IMR-90 (cell line): ENCODE measurements around the gene NDUFS7. TPM values are rescaled to one million over a fixed set of nuclear protein-coding genes. Genes with fewer than 3 reads are reported as not detected.
A peak's percentile ranks its signal among the peaks of the same experiment; 100 is the strongest.

Experiments
- ATAC-seq: fragments of 200-7000 bp; cut with Tn5 transposase; 2 replicates; pipeline ENCODE4 v1.9.1; 2020; ENCODE audit warnings: low read depth, mild to moderate bottlenecking, moderate library complexity
- BruUV-seq: library from RNA; stranded (reverse); fragments of 400-500 nt; replicated peaks from 2 replicates; lab custom pipeline; 2021; lab: Mats Ljungman, UMichigan
- CTCF ChIA-PET: fragments of 300-600 bp; formaldehyde crosslinking; extraction: SDS; loops from one replicate; lab custom pipeline; 2021; ENCODE audit warnings: antibody characterized with exemption; lab: Yijun Ruan, JAX
- POLR2A ChIA-PET: fragments of 300-600 bp; sonication (Branson Sonifier 250); formaldehyde crosslinking; loops from one replicate; lab custom pipeline; 2022; ENCODE audit warnings: antibody characterized with exemption; ENCODE audit not compliant: unreplicated experiment; lab: Charles Lee
- DNase-seq: peaks from one replicate; pipeline ENCODE4 v3.0.0; 2013
- H2AFZ ChIP-seq: replicated peaks from 2 replicates; pipeline ENCODE3; 2013; ENCODE audit warnings: low read length, mild to moderate bottlenecking; ENCODE audit not compliant: poor library complexity
- H2AK5ac ChIP-seq: 2 replicates; pipeline ENCODE4 v1.6.1; 2013; ENCODE audit warnings: low read depth, low read length, inconsistent platforms
- H2AK9ac ChIP-seq: replicated peaks from 2 replicates; pipeline ENCODE3; 2013; ENCODE audit warnings: mild to moderate bottlenecking, low read depth, low read length, moderate library complexity; ENCODE audit not compliant: poor library complexity
- H2BK120ac ChIP-seq: 2 replicates; pipeline ENCODE4 v1.6.1; 2013; ENCODE audit warnings: low read depth, low read length, inconsistent platforms
- H2BK15ac ChIP-seq: 3 replicates; pipeline ENCODE4 v1.6.1; 2013; ENCODE audit warnings: low read depth, low read length, inconsistent platforms
- H2BK20ac ChIP-seq: 2 replicates; pipeline ENCODE4 v1.6.1; 2013; ENCODE audit warnings: low read depth, mild to moderate bottlenecking, inconsistent platforms, low read length, moderate library complexity
- H2BK5ac ChIP-seq: 2 replicates; pipeline ENCODE4 v1.6.1; 2013; ENCODE audit warnings: mild to moderate bottlenecking, low read depth, low read length, inconsistent platforms; ENCODE audit not compliant: poor library complexity, severe bottlenecking
- H3K14ac ChIP-seq: replicated peaks from 2 replicates; pipeline ENCODE4 v1.6.1; 2013; ENCODE audit warnings: low read depth, low read length, inconsistent platforms
- H3K18ac ChIP-seq: 2 replicates; pipeline ENCODE4 v1.6.1; 2013; ENCODE audit warnings: low read depth, low read length, control low read depth
- H3K23ac ChIP-seq: 2 replicates; pipeline ENCODE4 v1.6.1; 2013; ENCODE audit warnings: low read depth, low read length, inconsistent platforms
- H3K27ac ChIP-seq: 2 replicates; pipeline ENCODE4 v1.5.1; 2013; ENCODE audit warnings: mild to moderate bottlenecking, control low read depth, low read length; ENCODE audit not compliant: insufficient read depth
- H3K27me3 ChIP-seq: 2 replicates; pipeline ENCODE4 v1.6.1; 2013; ENCODE audit warnings: low read length; ENCODE audit not compliant: control insufficient read depth, insufficient read depth
- H3K36me3 ChIP-seq: 2 replicates; pipeline ENCODE4 v1.6.1; 2013; ENCODE audit warnings: low read length, mixed read lengths; ENCODE audit not compliant: control insufficient read depth, insufficient read depth
- H3K4ac ChIP-seq: 2 replicates; pipeline ENCODE4 v1.6.1; 2013; ENCODE audit warnings: low read depth, low read length, inconsistent platforms
- H3K4me1 ChIP-seq: 2 replicates; pipeline ENCODE4 v1.6.1; 2013; ENCODE audit warnings: low read length, mixed read lengths; ENCODE audit not compliant: control insufficient read depth, insufficient read depth
- H3K4me2 ChIP-seq: 2 replicates; pipeline ENCODE4 v1.6.1; 2013; ENCODE audit warnings: low read depth, mild to moderate bottlenecking, control low read depth, low read length, moderate library complexity
- H3K4me3 ChIP-seq: 2 replicates; pipeline ENCODE4 v1.5.1; 2013; ENCODE audit warnings: low read depth, mild to moderate bottlenecking, control low read depth, low read length, moderate library complexity; ENCODE audit not compliant: insufficient read depth
- H3K56ac ChIP-seq: 2 replicates; pipeline ENCODE4 v1.6.1; 2013; ENCODE audit warnings: low read length, inconsistent platforms; ENCODE audit not compliant: insufficient read depth; ENCODE audit errors: extremely low read depth
- H3K79me1 ChIP-seq, 2 experiments: 2 replicates each; pipeline ENCODE4 v1.6.1; 2013; ENCODE audit warnings: low read length in 2 of 2, inconsistent platforms in 1 of 2, low read depth in 1 of 2
- H3K9ac ChIP-seq: 2 replicates; pipeline ENCODE4 v1.6.1; 2013; ENCODE audit warnings: low read depth, low read length, control low read depth
- H3K9me1 ChIP-seq: 2 replicates; pipeline ENCODE4 v1.6.1; 2013; ENCODE audit warnings: low read length, inconsistent platforms; ENCODE audit not compliant: insufficient read depth
- H3K9me3 ChIP-seq: 2 replicates; pipeline ENCODE4 v1.6.1; 2013; ENCODE audit warnings: low read length; ENCODE audit not compliant: control insufficient read depth, insufficient read depth
- H4K20me1 ChIP-seq: 2 replicates; pipeline ENCODE4 v1.6.1; 2013; ENCODE audit warnings: low read length, inconsistent platforms; ENCODE audit not compliant: insufficient read depth
- H4K5ac ChIP-seq: 2 replicates; pipeline ENCODE4 v1.6.1; 2013; ENCODE audit warnings: mild to moderate bottlenecking, low read depth, low read length, control low read depth
- H4K8ac ChIP-seq, 2 experiments: 2 replicates each; pipeline ENCODE4 v1.6.1; 2013; ENCODE audit warnings: low read depth in 2 of 2, low read length in 2 of 2, control low read depth in 1 of 2, inconsistent platforms in 1 of 2
- H4K91ac ChIP-seq: 2 replicates; pipeline ENCODE4 v1.6.1; 2013; ENCODE audit warnings: low read depth, low read length, inconsistent platforms; ENCODE audit not compliant: insufficient read depth
- FOS ChIP-seq: fragments of 150-350 bp; IDR thresholded peaks from 2 replicates; pipeline ENCODE4 v1.6.1; 2016; ENCODE audit warnings: low read depth, low read length
- MXI1 ChIP-seq: IDR thresholded peaks from 2 replicates; pipeline ENCODE4 v1.6.1; 2012; ENCODE audit warnings: low read depth, mild to moderate bottlenecking, low read length, moderate library complexity, borderline replicate concordance
- POLR2A ChIP-seq: IDR thresholded peaks from 2 replicates; pipeline ENCODE4 v1.6.1; 2012; ENCODE audit warnings: mild to moderate bottlenecking, low read depth, low read length
- RFX5 ChIP-seq: IDR thresholded peaks from 2 replicates; pipeline ENCODE4 v1.8.0; 2012; ENCODE audit warnings: low read depth, mild to moderate bottlenecking, low read length, moderate library complexity
- WGBS, 2 experiments: methylation state at CpG; one replicate each; pipeline versions ENCODE4 v1.1.5 to v1.1.7; 2013; ENCODE audit warnings: missing lambda C conversion rate in 2 of 2; ENCODE audit not compliant: insufficient read length in 1 of 2; ENCODE audit errors: extremely low coverage in 2 of 2; 5-methylcytosine and 5-hydroxymethylcytosine counted together
- dilution Hi-C: fragments of 300-500 bp; cut with HindIII; formaldehyde crosslinking; loops from one replicate; pipeline ENCODE4 v1.14.3; 2018; ENCODE audit warnings: low sequenced_read_pairs; ENCODE audit not compliant: unreplicated experiment
- in situ Hi-C: fragments of 300-500 bp; cut with MboI; formaldehyde crosslinking; loops from 3 replicates; pipeline ENCODE4 v1.14.3; 2019; ENCODE audit warnings: low sequenced_read_pairs, inconsistent platforms, mixed read lengths
- intact Hi-C: fragments of 100-400 bp; cut with micrococcal nuclease; formaldehyde crosslinking; loops from 2 replicates; pipeline ENCODE4 v1.10.0; 2022
- polyA plus RNA-seq, 3 experiments: library from polyadenylated mRNA; depleted of rRNA; stranded (reverse); fragments of >200 nt; gene quantifications; 2 replicates each; pipeline ENCODE4 v1.2.3, GENCODE V29; 2012; ENCODE audit warnings: low replicate concordance in 1 of 3
- total RNA-seq: library from RNA; depleted of rRNA; stranded (reverse); fragments of >200 nt; gene quantifications from 2 replicates; pipeline ENCODE4 v1.2.3, GENCODE V29; 2012

NDUFS7 gene
- total and polyA plus RNA-seq, 2 of the 4 experiments (the other 2 are of a cell fraction): 60.8 to 136 TPM

DNA sequence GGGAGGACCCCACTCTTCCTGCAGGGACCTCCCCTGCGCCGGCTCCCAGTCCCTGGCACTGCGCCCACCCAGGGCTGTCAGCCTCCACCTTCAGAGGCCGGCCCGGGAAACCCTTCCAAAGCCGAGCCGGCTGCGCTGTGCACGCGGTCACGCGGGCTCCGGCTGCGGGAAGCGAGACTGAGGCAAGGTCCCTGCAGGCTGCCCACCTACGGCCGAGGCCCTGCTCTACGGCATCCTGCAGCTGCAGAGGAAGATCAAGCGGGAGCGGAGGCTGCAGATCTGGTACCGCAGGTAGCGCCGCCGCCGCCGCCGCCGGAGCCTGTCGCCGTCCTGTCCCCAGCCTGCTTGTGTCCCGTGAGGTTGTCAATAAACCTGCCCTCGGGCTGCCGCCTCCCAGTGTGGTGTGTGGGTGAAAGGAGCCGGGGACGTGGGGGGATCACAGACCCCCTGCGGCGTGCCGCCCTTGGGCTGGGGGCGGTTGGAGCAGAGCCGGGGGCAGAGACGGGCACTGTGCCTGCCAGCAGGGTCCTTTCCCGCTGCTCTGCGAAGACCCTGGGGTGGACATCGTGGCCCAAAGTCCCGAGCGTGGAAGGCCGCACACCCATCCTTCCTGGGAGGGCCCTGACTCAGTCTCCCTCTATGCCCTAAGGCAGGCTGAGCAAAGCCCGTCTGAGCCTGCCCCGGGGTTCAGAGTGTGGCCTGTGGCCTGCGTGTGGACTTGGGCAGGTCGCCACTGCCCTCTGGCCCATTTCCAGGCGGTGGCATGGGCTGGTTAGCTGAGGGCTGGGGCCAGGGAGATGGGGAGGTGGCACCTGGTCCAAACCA lies 11.7 kb downstream of the NDUFS7 start:
- no peak overlapping the region for H3K9ac ChIP-seq
- in situ Hi-C loops: no loop called here
- TF ChIP-seq RFX5 (no peak), POLR2A (no peak), FOS (no peak), MXI1 (no peak)
- no peak overlapping the region for H3K4ac ChIP-seq
- H3K4me1 ChIP-seq: peaks cover 2% of the 10 kb centered on the region
- H3K56ac ChIP-seq: no peak overlapping the region
- H3K9me3 ChIP-seq: no peaks in the 10 kb centered on the region
- no peak overlapping the region for H2BK20ac ChIP-seq
- no peak overlapping the region for H2BK120ac ChIP-seq
- no peak overlapping the region for H2BK5ac ChIP-seq
- H4K20me1 ChIP-seq: no peaks in the 10 kb centered on the region
- H3K36me3 ChIP-seq: peaks cover 17% of the 10 kb centered on the region
- no peaks in the 10 kb centered on the region for H3K27me3 ChIP-seq
- H4K91ac ChIP-seq: no peak overlapping the region
- dilution Hi-C loops: no loop called here
- intact Hi-C loops: no loop called here
- DNase-seq (no peak), ATAC-seq (no peak)
- no peak overlapping the region for H3K23ac ChIP-seq
- BruUV-seq: no TSS peak
- H2AK9ac ChIP-seq: peak overlapping the region; percentile 16
- H3K18ac ChIP-seq: no peak overlapping the region
- WGBS, 2 experiments: 87% methylated on average over 11 of the region's 52 CpGs; no CpG with 5 or more reads in 1 of the 2 experiments
- no peak overlapping the region for H2AFZ ChIP-seq
- H4K5ac ChIP-seq: no peak overlapping the region
- H3K14ac ChIP-seq: no peak overlapping the region
- H2AK5ac ChIP-seq: no peak overlapping the region
- no peak overlapping the region for H3K4me3 ChIP-seq
- H2BK15ac ChIP-seq: no peak overlapping the region
- no peak overlapping the region for H3K27ac ChIP-seq
- peaks cover 0 to 4% of the 10 kb centered on the region in 2 experiments; a peak in 3 of 4 replicates for H3K79me1 ChIP-seq
- H3K4me2 ChIP-seq: no peak overlapping the region
- ChIA-PET CTCF (no interaction called here), POLR2A (no interaction called here)
- no peak overlapping the region for H4K8ac ChIP-seq
- H3K9me1 ChIP-seq: no peaks in the 10 kb centered on the region
